H1 (cell line): Measurements from ENCODE around the gene CAV1. TPM values are rescaled to one million over a fixed set of nuclear protein-coding genes. Genes with fewer than 3 reads are reported as not detected.

Experiments used
- CTCF ChIA-PET: fragments of 300-600 bp; sonication (Branson Sonifier 250); formaldehyde crosslinking; loops from one replicate; lab custom pipeline; 2021; ENCODE audit not compliant: partially characterized antibody; lab: Charles Lee
- POLR2A ChIA-PET: fragments of 300-600 bp; sonication (Branson Sonifier 250); formaldehyde crosslinking; loops from one replicate; lab custom pipeline; 2021; ENCODE audit warnings: inconsistent platforms; ENCODE audit not compliant: partially characterized antibody; lab: Charles Lee
- DNase-seq, 2 experiments: peaks; one replicate each; pipeline versions ENCODE4 v3.0.0 to v3.0.0-alpha.2; 2010 to 2022; ENCODE audit warnings: low spot score in 2 of 2, low read depth in 1 of 2, mixed read lengths in 1 of 2
- FAIRE-seq: peaks from 2 replicates; lab custom pipeline; 2011; peaks lifted over from hg19 to GRCh38; lab: Jason Lieb, UNC
- H2AFZ ChIP-seq: 2 replicates; pipeline ENCODE4 v1.8.1; 2012; ENCODE audit warnings: low read length, inconsistent platforms
- H2AK5ac ChIP-seq: 2 replicates; pipeline ENCODE4 v1.6.1; 2013; ENCODE audit warnings: low read depth, low read length
- H2BK120ac ChIP-seq: replicated peaks from 2 replicates; pipeline ENCODE3; 2013; ENCODE audit warnings: low read depth, low read length, inconsistent platforms
- H2BK12ac ChIP-seq: 2 replicates; pipeline ENCODE4 v1.6.1; 2013; ENCODE audit warnings: low read depth, low read length
- H2BK15ac ChIP-seq: 2 replicates; pipeline ENCODE4 v1.6.1; 2013; ENCODE audit warnings: low read length
- H2BK20ac ChIP-seq: 2 replicates; pipeline ENCODE4 v1.6.1; 2013; ENCODE audit warnings: low read length
- H2BK5ac ChIP-seq: 2 replicates; pipeline ENCODE4 v1.6.1; 2013; ENCODE audit warnings: low read depth, low read length
- H3K14ac ChIP-seq: 2 replicates; pipeline ENCODE4 v1.6.1; 2013; ENCODE audit warnings: inconsistent platforms; ENCODE audit not compliant: insufficient read length
- H3K18ac ChIP-seq: 2 replicates; pipeline ENCODE4 v1.6.1; 2013; ENCODE audit warnings: low read length; ENCODE audit errors: extremely low read depth
- H3K23ac ChIP-seq: 2 replicates; pipeline ENCODE4 v1.6.1; 2013; ENCODE audit warnings: inconsistent platforms; ENCODE audit not compliant: insufficient read length
- H3K23me2 ChIP-seq: 2 replicates; pipeline ENCODE4 v1.6.1; 2013; ENCODE audit warnings: low read depth, low read length
- H3K27ac ChIP-seq: 2 replicates; pipeline ENCODE4 v1.6.1; 2011; ENCODE audit warnings: low read depth, low read length, inconsistent platforms
- H3K27me3 ChIP-seq, 4 experiments: replicated peaks in 1 of 4; 1 replicate in 1 of 4; 2 replicates in 3 of 4; pipeline versions ENCODE4 v1.6.1 to v1.8.1; 2011 to 2013; ENCODE audit warnings: low read length in 3 of 4, mild to moderate bottlenecking in 3 of 4, inconsistent platforms in 2 of 4, mixed read lengths in 2 of 4, moderate library complexity in 1 of 4; ENCODE audit not compliant: control insufficient read depth in 3 of 4, insufficient read depth in 3 of 4; ENCODE audit errors: extremely low read depth in 1 of 4
- H3K36me3 ChIP-seq, 4 experiments: 2 replicates each; pipeline versions ENCODE4 v1.6.1 to v1.8.1; 2011 to 2013; ENCODE audit warnings: mild to moderate bottlenecking in 4 of 4, low read length in 3 of 4, moderate library complexity in 2 of 4, control low read depth in 1 of 4, inconsistent platforms in 1 of 4; ENCODE audit not compliant: insufficient read depth in 4 of 4, control insufficient read depth in 2 of 4
- H3K4ac ChIP-seq: replicated peaks from 2 replicates; pipeline ENCODE3; 2013; ENCODE audit warnings: low read length, low read depth, mixed read lengths, inconsistent platforms; ENCODE audit not compliant: insufficient read length
- H3K4me1 ChIP-seq, 4 experiments: replicated peaks in 1 of 4; 1 replicate in 1 of 4; 2 replicates in 3 of 4; pipeline versions ENCODE4 v1.6.1 to v1.8.1; 2011 to 2013; ENCODE audit warnings: low read length in 3 of 4, inconsistent platforms in 2 of 4, mixed read lengths in 1 of 4; ENCODE audit not compliant: insufficient read depth in 4 of 4, control insufficient read depth in 3 of 4
- H3K4me2 ChIP-seq, 2 experiments: 2 replicates each; pipeline versions ENCODE4 v1.6.1 to v1.8.1; 2011 to 2013; ENCODE audit warnings: low read depth in 2 of 2, low read length in 2 of 2, control low read depth in 1 of 2, inconsistent platforms in 1 of 2, mild to moderate bottlenecking in 1 of 2; ENCODE audit not compliant: insufficient read depth in 1 of 2
- H3K4me3 ChIP-seq, 4 experiments: fragments of 200-600, 300-600 bp in 1 of 4; sonication (generic), shearing (Covaris generic), sonication (Bioruptor Twin) in 1 of 4; 2 replicates each; pipeline versions ENCODE4 v1.5.1 to v1.8.1; 2011 to 2016; ENCODE audit warnings: low read length in 4 of 4, low read depth in 3 of 4, control low read depth in 2 of 4, inconsistent platforms in 2 of 4, mild to moderate bottlenecking in 2 of 4, mixed read lengths in 1 of 4, moderate library complexity in 1 of 4; ENCODE audit not compliant: insufficient read depth in 2 of 4; ENCODE audit errors: extremely low read depth in 1 of 4
- H3K56ac ChIP-seq: replicated peaks from 2 replicates; pipeline ENCODE3; 2013; ENCODE audit warnings: low read depth, mild to moderate bottlenecking, mixed read lengths, low read length, inconsistent platforms; ENCODE audit not compliant: insufficient read length
- H3K79me1 ChIP-seq: 2 replicates; pipeline ENCODE4 v1.6.1; 2013; ENCODE audit warnings: low read depth, low read length, control low read depth
- H3K79me2 ChIP-seq, 2 experiments: 2 replicates each; pipeline versions ENCODE4 v1.6.1 to v1.8.1; 2012 to 2013; ENCODE audit warnings: low read length in 2 of 2, mild to moderate bottlenecking in 2 of 2, inconsistent platforms in 1 of 2; ENCODE audit not compliant: insufficient read depth in 2 of 2, control insufficient read depth in 1 of 2
- H3K9ac ChIP-seq, 4 experiments: replicated peaks in 1 of 4; 1 replicate in 1 of 4; 2 replicates in 3 of 4; pipeline versions ENCODE4 v1.6.1 to v1.8.1; 2011 to 2013; ENCODE audit warnings: low read depth in 3 of 4, low read length in 3 of 4, control low read depth in 2 of 4, mild to moderate bottlenecking in 2 of 4, moderate library complexity in 2 of 4, inconsistent platforms in 1 of 4; ENCODE audit errors: extremely low read depth in 1 of 4
- H3K9me3 ChIP-seq, 2 experiments: 2 replicates each; pipeline versions ENCODE4 v1.6.1 to v1.8.1; 2012 to 2013; ENCODE audit warnings: mild to moderate bottlenecking in 2 of 2, moderate library complexity in 2 of 2, control low read depth in 1 of 2, inconsistent platforms in 1 of 2, low read depth in 1 of 2, low read length in 1 of 2, mixed read lengths in 1 of 2; ENCODE audit not compliant: insufficient read depth in 2 of 2
- H4K20me1 ChIP-seq, 2 experiments: replicated peaks in 1 of 2; 2 replicates each; pipeline versions ENCODE3 to v1.8.1; 2011 to 2013; ENCODE audit warnings: inconsistent platforms in 2 of 2, low read length in 2 of 2, mild to moderate bottlenecking in 1 of 2; ENCODE audit not compliant: insufficient read depth in 2 of 2, control insufficient read depth in 1 of 2
- H4K5ac ChIP-seq: 2 replicates; pipeline ENCODE4 v1.6.1; 2013; ENCODE audit warnings: low read length, low read depth, mixed read lengths, inconsistent platforms; ENCODE audit not compliant: insufficient read length
- H4K8ac ChIP-seq: 2 replicates; pipeline ENCODE4 v1.8.0; 2013; ENCODE audit warnings: mild to moderate bottlenecking, moderate library complexity, low read length, inconsistent platforms; ENCODE audit not compliant: insufficient read depth; ENCODE audit errors: extremely low read depth
- H4K91ac ChIP-seq: replicated peaks from 2 replicates; pipeline ENCODE3; 2013; ENCODE audit warnings: low read length, mixed read lengths, inconsistent platforms; ENCODE audit not compliant: insufficient read length
- ATF2 ChIP-seq: IDR thresholded peaks from 2 replicates; pipeline ENCODE4 v1.6.1; 2012; ENCODE audit warnings: low read length, inconsistent platforms
- CHD1 ChIP-seq: IDR thresholded peaks from 2 replicates; pipeline ENCODE4 v1.6.1; 2012; ENCODE audit warnings: low read depth, low read length, improper control_type of control experiment
- CHD2 ChIP-seq: IDR thresholded peaks from 2 replicates; pipeline ENCODE4 v1.6.1; 2012; ENCODE audit warnings: low read length, improper control_type of control experiment
- E2F6 ChIP-seq: IDR thresholded peaks from 2 replicates; pipeline ENCODE4 v1.6.1; 2012; ENCODE audit warnings: inconsistent platforms
- JUND ChIP-seq: IDR thresholded peaks from 2 replicates; pipeline ENCODE4 v1.6.1; 2011; ENCODE audit warnings: mild to moderate bottlenecking, improper control_type of control experiment, low read length
- KDM1A ChIP-seq: fragments of 200-600, 300-600 bp; sonication (generic); IDR thresholded peaks from 2 replicates; pipeline ENCODE4 v1.7.1; 2016; ENCODE audit warnings: mild to moderate bottlenecking, low read length, borderline replicate concordance
- RXRA ChIP-seq: IDR thresholded peaks from 2 replicates; pipeline ENCODE4 v1.6.1; 2011; ENCODE audit warnings: low read depth, mild to moderate bottlenecking, low read length, moderate library complexity; ENCODE audit not compliant: insufficient read depth
- SP1 ChIP-seq: IDR thresholded peaks from 2 replicates; pipeline ENCODE4 v1.6.1; 2011; ENCODE audit warnings: low read depth, low read length
- TEAD4 ChIP-seq: IDR thresholded peaks from 2 replicates; pipeline ENCODE4 v1.6.1; 2012; ENCODE audit warnings: low read depth, low read length, inconsistent platforms, mixed read lengths
- WGBS, 2 experiments: shearing (Covaris generic) in 1 of 2; methylation state at CpG; one replicate each; pipeline versions ENCODE4 v1.1.6 to v1.1.7; 2013 to 2015; ENCODE audit warnings: low lambda C conversion rate in 2 of 2, mixed read lengths in 2 of 2, inconsistent platforms in 1 of 2, low coverage in 1 of 2, missing lambda C conversion rate in 1 of 2; ENCODE audit not compliant: insufficient replicate concordance in 2 of 2, insufficient coverage in 1 of 2, insufficient read length in 1 of 2; ENCODE audit errors: extremely low coverage in 1 of 2, missing lambda C conversion rate in 1 of 2; 5-methylcytosine and 5-hydroxymethylcytosine counted together
- polyA plus RNA-seq, 7 experiments: library from polyadenylated mRNA; depleted of rRNA in 3 of 7; stranded (reverse) in 5 of 7; unstranded in 2 of 7; fragments of >200 nt in 5 of 7; fragments of 200-250 nt in 2 of 7; gene quantifications; 1 replicate in 5 of 7; 2 replicates in 1 of 7; 4 replicates in 1 of 7; pipeline versions ENCODE4 v1.2.1 to v1.2.3, GENCODE V29; 2011 to 2013; ENCODE audit warnings: missing spikeins in 2 of 7, mixed read lengths in 2 of 7
- total RNA-seq: library from RNA; stranded (reverse); fragmentation: NEBNext Ultra II Directional; extraction: Animal tissue kit (Norgen Biotek cat#: 25700); gene quantifications from 2 replicates; pipeline ENCODE4 v1.2.1, GENCODE V29; 2021
- TF ChIP-seq, protein P1 (sequence below): IDR thresholded peaks from 2 replicates; pipeline ENCODE4 v1.6.1; 2011; ENCODE audit warnings: low read depth, mild to moderate bottlenecking, low read length; ENCODE audit not compliant: insufficient read depth

The CAV1 gene
- total and polyA plus RNA-seq, 2 of the 8 experiments (the other 6 are each of a cell fraction or from before 2014, with no cell fraction given), result 16.3 to 21.8 TPM

GRCh38 chr7:116553168-116553964 is 28.5 kb downstream of the CAV1 start:
- Histone ChIP-seq H2AFZ (no peak overlapping the region), H3K36me3 (no peaks in the 10 kb centered on the region), H3K27me3 (no peaks in the 10 kb centered on the region), H3K4me2 (no peak overlapping the region), H4K20me1 (no peaks in the 10 kb centered on the region), H3K4me3 (no peak overlapping the region), H3K27ac (no peak overlapping the region), H4K5ac (no peak overlapping the region), H3K4ac (no peak overlapping the region), H4K91ac (no peak overlapping the region), H3K4me1 (no peaks in the 10 kb centered on the region), H3K14ac (no peak overlapping the region), H3K23me2 (no peaks in the 10 kb centered on the region), H3K23ac (no peak overlapping the region), H3K18ac (no peak overlapping the region), H3K79me1 (no peaks in the 10 kb centered on the region), H3K9me3 (no peaks in the 10 kb centered on the region), H3K79me2 (no peaks in the 10 kb centered on the region), H2BK12ac (no peak overlapping the region), H4K8ac (no peak overlapping the region), H2BK15ac (no peak overlapping the region), H2AK5ac (no peak overlapping the region), H2BK20ac (no peak overlapping the region), H2BK5ac (no peak overlapping the region), H2BK120ac (no peak overlapping the region), H3K56ac (no peak overlapping the region), H3K9ac (no peak overlapping the region)
- 93% methylated on average over 3 of the region's 3 CpGs; no CpG with 5 or more reads in 1 of the 2 experiments for WGBS, 2 experiments
- CTCF ChIA-PET, result no interaction called here
- no peak for FAIRE-seq
- POLR2A ChIA-PET, result no interaction called here
- no peak for DNase-seq
- TF ChIP-seq E2F6 (no peak), TEAD4 (no peak), SP1 (no peak), KDM1A (no peak), CHD1 (no peak), CHD2 (no peak), ATF2 (no peak), RXRA (no peak), JUND (no peak)
- TF ChIP-seq, protein P1, sequence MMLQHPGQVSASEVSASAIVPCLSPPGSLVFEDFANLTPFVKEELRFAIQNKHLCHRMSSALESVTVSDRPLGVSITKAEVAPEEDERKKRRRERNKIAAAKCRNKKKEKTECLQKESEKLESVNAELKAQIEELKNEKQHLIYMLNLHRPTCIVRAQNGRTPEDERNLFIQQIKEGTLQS, result no peak
